Measurements from ENCODE around the gene MMP17.

Gene MMP17

GRCh38 chr12:131845121-131845520 lies 16.9 kb downstream of the MMP17 start:
- Histone ChIP-seq H3K9me3 (ENCODE audit: control insufficient read depth, insufficient read depth, low read depth, low read length) (no peaks in the 10 kb centered on the region), H3K4me3 (ENCODE audit: low read depth, low read length) (no peak overlapping the region), H3K36me3 (ENCODE audit: control insufficient read depth in 2 of 2, insufficient read depth in 1 of 2, low read length in 2 of 2) (peaks cover 0 to 3% of the 10 kb centered on the region in 2 experiments; a peak in 1 of 3 replicates), H3K4me1 (ENCODE audit: control insufficient read depth, insufficient read depth, low read length) (no peaks in the 10 kb centered on the region), H3K27ac (ENCODE audit: extremely low read depth, low read depth, low read length) (no peak overlapping the region)
- CTCF ChIA-PET, result no interaction called here
- TF ChIP-seq ZNF704 (tag by site-specific recombination; IDR thresholded peaks at IDR 0.05) (no peak), ZNF777 (tag by site-specific recombination; IDR thresholded peaks at IDR 0.05; ENCODE audit: borderline replicate concordance) (no peak), ELK4 (IDR thresholded peaks at IDR 0.05; ENCODE audit: borderline replicate concordance, low read depth, low read length) (no peak), ZNF16 (tag by site-specific recombination; IDR thresholded peaks at IDR 0.05; ENCODE audit: low read depth) (no peak), ZNF747 (tag by site-specific recombination; IDR thresholded peaks at IDR 0.05) (no peak), ZNF394 (tag by site-specific recombination; IDR thresholded peaks at IDR 0.05; ENCODE audit: borderline replicate concordance) (no peak), ZNF521 (tag by site-specific recombination; IDR thresholded peaks at IDR 0.05) (no peak), ZNF433 (tag by site-specific recombination; IDR thresholded peaks at IDR 0.05; ENCODE audit: low read depth) (no peak), SETDB1 (IDR thresholded peaks at IDR 0.05; ENCODE audit: insufficient read length, low read length) (no peak), ZSCAN23 (tag by site-specific recombination; IDR thresholded peaks at IDR 0.05) (no peak), ZNF549 (tag by site-specific recombination; IDR thresholded peaks at IDR 0.05) (no peak), PBX3 (CRISPR knock-in tag; IDR thresholded peaks at IDR 0.05) (no peak), WT1 (tag by site-specific recombination; IDR thresholded peaks at IDR 0.05) (no peak), ZNF654 (tag by site-specific recombination; IDR thresholded peaks at IDR 0.05; ENCODE audit: low read depth) (no peak), BCL11A (tag by site-specific recombination; IDR thresholded peaks at IDR 0.05; ENCODE audit: low read depth) (no peak), ZFP41 (tag by site-specific recombination; IDR thresholded peaks at IDR 0.05; ENCODE audit: borderline replicate concordance) (no peak), ZIC2 (tag by site-specific recombination; IDR thresholded peaks at IDR 0.05) (no peak)
- POLR2A ChIA-PET, result no interaction called here

- Histone ChIP-seq H3K36me3 (ENCODE audit: control insufficient read depth in 2 of 2, insufficient read depth in 1 of 2, low read length in 2 of 2) (peaks cover 0 to 3% of the 10 kb centered on the region in 2 experiments; a peak in 1 of 3 replicates), H3K27ac (ENCODE audit: extremely low read depth, low read depth, low read length) (no peak overlapping the region), H3K9me3 (ENCODE audit: control insufficient read depth, insufficient read depth, low read depth, low read length) (no peaks in the 10 kb centered on the region), H3K4me3 (ENCODE audit: low read depth, low read length) (no peak overlapping the region), H3K4me1 (ENCODE audit: control insufficient read depth, insufficient read depth, low read length) (no peaks in the 10 kb centered on the region)
- TF ChIP-seq ZNF768 (tag by site-specific recombination; IDR thresholded peaks at IDR 0.05) (no peak), ZNF488 (tag by site-specific recombination; IDR thresholded peaks at IDR 0.05) (no peak), GLIS2 (tag by site-specific recombination; IDR thresholded peaks at IDR 0.05) (no peak), ZNF600 (tag by site-specific recombination; IDR thresholded peaks at IDR 0.05) (0 out of 2 replicates have a peak, but pooled peaks have one; percentile 25), ZNF350 (tag by site-specific recombination; IDR thresholded peaks at IDR 0.05) (no peak), ZNF707 (tag by site-specific recombination; IDR thresholded peaks at IDR 0.05) (no peak)
- POLR2A ChIA-PET, result no interaction called here
- CTCF ChIA-PET, result interaction anchor here (0.7 kb wide), 1 partner anchor 13 kb away, joined by 5 read pairs; no protein-coding TSS in a partner anchor
Measured at GRCh38 chr12:131847456-131847855, 19.3 kb downstream of the MMP17 start.
